ENCODE data around the gene GRAP. TPM values are rescaled to one million over a fixed set of nuclear protein-coding genes. Genes with fewer than 3 reads are reported as not detected.

GRAP gene
- total and polyA plus RNA-seq, 9 of the 15 experiments (the other 6 are each of a cell fraction or from before 2014, with no cell fraction given), result 0.07 to 0.41 (median 0.19) TPM; not detected in 5

GRCh38 chr17:19013806-19014627 is 32.7 kb downstream of the GRAP start:
- Histone ChIP-seq H3K27ac (ENCODE audit: extremely low read depth, low read depth, low read length) (no peak overlapping the region), H3K4me2 (ENCODE audit: insufficient read depth, low read length) (no peak overlapping the region), H3K36me3 (ENCODE audit: control insufficient read depth, insufficient read depth, low read length) (no peaks in the 10 kb centered on the region), H3K79me2 (ENCODE audit: control insufficient read depth, insufficient read depth, low read length) (no peaks in the 10 kb centered on the region), H3K9me1 (ENCODE audit: control insufficient read depth, insufficient read depth, low read length) (no peaks in the 10 kb centered on the region), H3K4me1 (replicated peaks in 1 of 2; ENCODE audit: control insufficient read depth in 2 of 2, insufficient read depth in 2 of 2, low read length in 2 of 2) (peaks cover 0 to 20% of the 10 kb centered on the region in 2 experiments; a peak in 3 of 5 replicates), H2AFZ (ENCODE audit: low read depth, low read length) (no peak overlapping the region), H3K27me3 (ENCODE audit: control insufficient read depth in 2 of 2, insufficient read depth in 2 of 2, low read length in 2 of 2) (no peaks in the 10 kb centered on the region), H3K9ac (ENCODE audit: insufficient read depth in 1 of 2, low read depth in 2 of 2, low read length in 2 of 2) (no peak overlapping the region), H3K4me3 (no peak overlapping the region), H4K20me1 (replicated peaks; ENCODE audit: control insufficient read depth, insufficient read depth, low read length) (no peaks in the 10 kb centered on the region), H3K9me3 (replicated peaks; ENCODE audit: control insufficient read depth, insufficient read depth, low read depth, low read length) (no peaks in the 10 kb centered on the region)
- ATAC-seq (no peak), DNase-seq (ENCODE audit: extremely low read depth in 1 of 4, low spot score in 3 of 4) (no peak), FAIRE-seq (no peak)
- ChIA-PET CTCF (ENCODE audit: low intra/inter-chr PET ratio) (no interaction called here), POLR2A (no interaction called here)
- 41% methylated on average over 9 of the region's 11 CpGs for WGBS (ENCODE audit: insufficient coverage, low coverage, missing lambda C conversion rate)
- intact Hi-C loops (cut with micrococcal nuclease) (no loop called here), in situ Hi-C loops (cut with MboI) (no loop called here)
- BruUV-seq (replicated peaks), result no TSS peak
- TF ChIP-seq RBM25 (IDR thresholded peaks at IDR 0.05; ENCODE audit: low read depth, low read length, severe bottlenecking) (peak; percentile 30), MAFG (tag; conservative IDR thresholded peaks at IDR 0.05) (no peak), RBM14 (IDR thresholded peaks at IDR 0.05; ENCODE audit: borderline replicate concordance, insufficient read depth, low read depth, low read length) (no peak), KLF13 (tag; IDR thresholded peaks at IDR 0.05; ENCODE audit: borderline replicate concordance, low read depth) (no peak), BRD9 (IDR thresholded peaks at IDR 0.05; ENCODE audit: low read depth, partially characterized antibody) (peak; percentile 98)

Measured in K562 (cell line).